Parathyroid adenoma (tissue), 2 donors: ENCODE measurements around the gene KCTD4.

ENCODE experiments used
- H2AFZ ChIP-seq: fragments of 300-600 bp; sonication (generic); one replicate; pipeline ENCODE4 v1.7.0; 2017; ENCODE audit warnings: antibody characterized with exemption, mild to moderate bottlenecking
- H3K27ac ChIP-seq: fragments of 300-600 bp; sonication (generic); one replicate; pipeline ENCODE4 v1.7.0; 2017
- H3K27me3 ChIP-seq: fragments of 300-600 bp; sonication (generic); one replicate; pipeline ENCODE4 v1.7.0; 2017; ENCODE audit warnings: low read length; ENCODE audit not compliant: control insufficient read depth, insufficient read depth
- H3K36me3 ChIP-seq: fragments of 300-600 bp; sonication (generic); one replicate; pipeline ENCODE4 v1.7.0; 2017; ENCODE audit warnings: low read length; ENCODE audit not compliant: control insufficient read depth, insufficient read depth
- H3K4me1 ChIP-seq: fragments of 300-600 bp; sonication (generic); one replicate; pipeline ENCODE4 v1.7.0; 2017; ENCODE audit warnings: control low read depth
- H3K4me2 ChIP-seq: fragments of 300-600 bp; sonication (generic); one replicate; pipeline ENCODE4 v1.7.0; 2017; ENCODE audit warnings: low read length
- H3K4me3 ChIP-seq: fragments of 300-600 bp; sonication (generic); one replicate; pipeline ENCODE4 v1.7.0; 2017; ENCODE audit warnings: low read depth, low read length
- H3K79me2 ChIP-seq: fragments of 300-600 bp; sonication (generic); one replicate; pipeline ENCODE4 v1.7.0; 2017; ENCODE audit warnings: control low read depth
- H3K9ac ChIP-seq: fragments of 300-600 bp; sonication (generic); one replicate; pipeline ENCODE4 v1.7.0; 2017; ENCODE audit warnings: mild to moderate bottlenecking
- H3K9me3 ChIP-seq: fragments of 300-600 bp; sonication (generic); one replicate; pipeline ENCODE4 v1.7.0; 2017; ENCODE audit warnings: low read length; ENCODE audit not compliant: control insufficient read depth
- CTCF ChIP-seq: fragments of 300-600 bp; sonication (generic); IDR thresholded peaks from one replicate; pipeline ENCODE4 v1.7.0; 2017; ENCODE audit warnings: antibody characterized with exemption, mild to moderate bottlenecking
- donor health status: primary hyperparathyroidism.

Gene KCTD4

DNA sequence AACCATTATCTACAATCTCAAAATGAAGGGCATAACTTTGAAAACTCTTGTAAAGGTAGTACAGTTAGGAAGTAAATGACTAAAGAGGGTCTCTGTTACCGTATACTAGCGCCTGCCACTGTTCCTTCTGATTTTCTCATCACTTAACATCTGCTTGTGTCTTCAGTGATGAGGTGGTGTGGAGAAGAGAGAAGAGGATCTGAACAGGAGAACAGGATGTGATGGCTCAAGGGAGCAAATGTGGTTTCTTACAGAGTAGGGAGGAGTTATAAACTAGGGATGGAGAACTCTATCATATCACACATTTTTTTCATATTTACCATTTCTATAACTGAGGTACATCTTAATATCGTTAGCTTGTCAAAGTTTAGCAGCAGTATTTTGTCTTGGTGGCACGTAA lies 1.1 kb downstream of the KCTD4 start:
- no peak for TF ChIP-seq CTCF
- no peak overlapping the region for H3K4me2 ChIP-seq
- no peak overlapping the region for H3K9ac ChIP-seq
- H3K4me1 ChIP-seq = no peaks in the 10 kb centered on the region
- H3K4me3 ChIP-seq = no peak overlapping the region
- H3K27ac ChIP-seq = no peak overlapping the region
- H3K36me3 ChIP-seq = no peaks in the 10 kb centered on the region
- H3K27me3 ChIP-seq = no peaks in the 10 kb centered on the region
- no peak overlapping the region for H2AFZ ChIP-seq
- H3K79me2 ChIP-seq = no peaks in the 10 kb centered on the region
- H3K9me3 ChIP-seq = no peaks in the 10 kb centered on the region

- Histone ChIP-seq H3K4me2 (no peak overlapping the region), H3K9ac (no peak overlapping the region), H2AFZ (no peak overlapping the region), H3K27ac (no peak overlapping the region), H3K9me3 (no peaks in the 10 kb centered on the region), H3K4me1 (no peaks in the 10 kb centered on the region), H3K27me3 (no peaks in the 10 kb centered on the region), H3K4me3 (no peak overlapping the region), H3K36me3 (no peaks in the 10 kb centered on the region), H3K79me2 (no peaks in the 10 kb centered on the region)
- no peak for TF ChIP-seq CTCF
Observed at GRCh38 chr13:45198924-45199323, 1.9 kb downstream of the KCTD4 start.

GRCh38 chr13:45198041-45198440 lies 2.8 kb downstream of the KCTD4 start:
- no peak for TF ChIP-seq CTCF
- no peaks in the 10 kb centered on the region for H3K79me2 ChIP-seq
- no peaks in the 10 kb centered on the region for H3K9me3 ChIP-seq
- no peak overlapping the region for H3K4me2 ChIP-seq
- no peaks in the 10 kb centered on the region for H3K27me3 ChIP-seq
- H3K9ac ChIP-seq = no peak overlapping the region
- no peak overlapping the region for H2AFZ ChIP-seq
- H3K4me3 ChIP-seq = no peak overlapping the region
- no peaks in the 10 kb centered on the region for H3K4me1 ChIP-seq
- no peaks in the 10 kb centered on the region for H3K36me3 ChIP-seq
- no peak overlapping the region for H3K27ac ChIP-seq

DNA sequence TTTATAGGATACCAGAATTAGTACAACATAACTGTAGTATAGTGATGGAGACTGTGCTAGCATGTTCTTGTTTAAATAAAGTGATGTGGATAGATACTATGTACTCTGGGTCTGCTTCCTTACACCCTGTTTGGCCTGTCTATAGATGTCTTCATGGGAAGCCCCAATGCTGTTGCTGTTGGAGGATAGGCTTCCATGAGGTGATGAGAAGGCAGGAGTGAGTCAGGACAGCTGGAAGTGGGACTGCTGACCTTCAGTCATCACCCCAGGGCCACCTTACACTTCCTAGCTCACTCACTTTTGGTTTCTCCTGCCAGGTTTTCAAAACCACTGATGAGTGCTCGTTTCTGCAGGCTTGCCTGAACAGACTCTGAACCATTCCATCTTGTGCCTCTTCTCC lies 4.2 kb downstream of the KCTD4 start:
- Histone ChIP-seq H2AFZ (no peak overlapping the region), H3K79me2 (no peaks in the 10 kb centered on the region), H3K4me2 (no peak overlapping the region), H3K9me3 (no peaks in the 10 kb centered on the region), H3K27me3 (no peaks in the 10 kb centered on the region), H3K27ac (no peak overlapping the region), H3K4me1 (no peaks in the 10 kb centered on the region), H3K36me3 (no peaks in the 10 kb centered on the region), H3K9ac (no peak overlapping the region), H3K4me3 (no peak overlapping the region)
- TF ChIP-seq CTCF = no peak

DNA sequence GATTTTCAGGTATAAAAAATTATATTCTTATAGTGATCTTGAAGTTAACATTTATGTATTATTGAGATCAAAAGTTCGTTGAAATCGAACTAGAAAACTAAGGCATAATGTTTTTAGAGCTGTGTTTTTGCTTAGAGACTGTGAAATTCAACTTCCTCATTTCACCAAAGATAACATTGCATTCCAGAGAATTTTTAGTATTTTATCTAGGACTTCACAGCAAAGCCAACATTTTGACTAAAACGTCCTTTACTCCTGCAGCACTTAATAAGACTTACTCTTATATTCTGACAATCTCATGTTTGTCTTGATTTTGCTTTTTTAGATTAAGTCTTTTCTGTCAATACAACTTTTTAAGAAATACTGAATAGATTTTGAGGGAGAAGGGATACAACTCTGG lies 4.7 kb downstream of the KCTD4 start:
- Histone ChIP-seq H3K4me3 (no peak overlapping the region), H3K9ac (no peak overlapping the region), H3K4me2 (no peak overlapping the region), H3K36me3 (no peaks in the 10 kb centered on the region), H3K4me1 (no peaks in the 10 kb centered on the region), H2AFZ (no peak overlapping the region), H3K9me3 (no peaks in the 10 kb centered on the region), H3K27ac (no peak overlapping the region), H3K79me2 (no peaks in the 10 kb centered on the region), H3K27me3 (no peaks in the 10 kb centered on the region)
- no peak for TF ChIP-seq CTCF
